HG03469 (cell line): ENCODE data around the gene SLC38A10.
"Not testable (repeated sequence)": the region's sequence is repeated elsewhere in the genome, so short reads cannot be mapped to it uniquely, and the experiment has no call there.

Experiments
- ATAC-seq: cut with Tn5 transposase; IDR thresholded peaks from one replicate; pipeline ENCODE4 v1.9.1; 2021; ENCODE audit warnings: mild to moderate bottlenecking, moderate library complexity, moderate number of reproducible peaks; ENCODE audit not compliant: unreplicated experiment

Gene SLC38A10

GRCh38 chr17:81232616-81233241, 62.4 kb downstream of the SLC38A10 start:
- ATAC-seq, result no peak

GRCh38 chr17:81231766-81232581, 63.1 kb downstream of the SLC38A10 start:
- no peak for ATAC-seq

GRCh38 chr17:81231121-81231645, 63.9 kb downstream of the SLC38A10 start:
- no peak for ATAC-seq

GRCh38 chr17:81230043-81230820, 64.9 kb downstream of the SLC38A10 start:
- no peak for ATAC-seq

- no peak for ATAC-seq
These were observed 65.5 kb downstream of the SLC38A10 start for GRCh38 chr17:81229666-81229920.

- no peak for ATAC-seq
These were observed 66.1 kb downstream of the SLC38A10 start for GRCh38 chr17:81228834-81229665.

GRCh38 chr17:81228420-81228819, 66.7 kb downstream of the SLC38A10 start:
- no peak for ATAC-seq

- ATAC-seq, result not testable (repeated sequence)
These were observed 67.5 kb downstream of the SLC38A10 start for GRCh38 chr17:81227630-81228029.

GRCh38 chr17:81223762-81224130, 71.4 kb downstream of the SLC38A10 start:
- no peak for ATAC-seq

- peak; percentile 77 for ATAC-seq
These were observed 72.0 kb downstream of the SLC38A10 start, which contains the start of gene CEP131 for GRCh38 chr17:81222906-81223761. TSS of gene CEP131 (minus strand) at chr17:81222965. CDS start at chr17:81220056, 2,909 bp downstream.

GRCh38 chr17:81222620-81222905, 72.5 kb downstream of the SLC38A10 start:
- ATAC-seq, result no peak

- ATAC-seq, result no peak
These were observed 73.1 kb downstream of the SLC38A10 start for GRCh38 chr17:81221842-81222619.

- ATAC-seq, result no peak
These were observed 73.7 kb downstream of the SLC38A10 start for GRCh38 chr17:81221371-81221841.

- ATAC-seq, result no peak
These were observed 75.5 kb downstream of the SLC38A10 start for GRCh38 chr17:81219476-81220180.

GRCh38 chr17:81218991-81219390, 76.1 kb downstream of the SLC38A10 start:
- ATAC-seq, result no peak

- ATAC-seq, result no peak
These were observed 76.6 kb downstream of the SLC38A10 start for GRCh38 chr17:81218459-81218858.

- ATAC-seq, result no peak
These were observed 77.6 kb downstream of the SLC38A10 start for GRCh38 chr17:81217491-81217890.

GRCh38 chr17:81213978-81214377, 81.1 kb downstream of the SLC38A10 start:
- ATAC-seq, result no peak
